ENCODE data around the gene AMIGO3.

- TF ChIP-seq CTCF (IDR thresholded peaks at IDR 0.05) (no peak), SIN3A (IDR thresholded peaks at IDR 0.05; ENCODE audit: borderline replicate concordance, low read depth, low read length) (no peak), EP300 (IDR thresholded peaks at IDR 0.05; ENCODE audit: borderline replicate concordance in 1 of 2, low read depth in 1 of 2, low read length in 1 of 2) (no peak), SMC3 (IDR thresholded peaks at IDR 0.05; ENCODE audit: low read depth, low read length) (no peak), EZH2phosphoT487 (IDR thresholded peaks at IDR 0.05; ENCODE audit: borderline replicate concordance, low read depth) (no peak), MXI1 (IDR thresholded peaks at IDR 0.05; ENCODE audit: low read depth, low read length) (no peak), TAF1 (IDR thresholded peaks at IDR 0.05; ENCODE audit: borderline replicate concordance, low read depth, low read length) (no peak), ELF1 (IDR thresholded peaks at IDR 0.05) (no peak), TEAD4 (IDR thresholded peaks at IDR 0.05; ENCODE audit: borderline replicate concordance, insufficient read depth) (no peak), NFIC (IDR thresholded peaks at IDR 0.05; ENCODE audit: borderline replicate concordance) (no peak)
- TF ChIP-seq, protein P1, sequence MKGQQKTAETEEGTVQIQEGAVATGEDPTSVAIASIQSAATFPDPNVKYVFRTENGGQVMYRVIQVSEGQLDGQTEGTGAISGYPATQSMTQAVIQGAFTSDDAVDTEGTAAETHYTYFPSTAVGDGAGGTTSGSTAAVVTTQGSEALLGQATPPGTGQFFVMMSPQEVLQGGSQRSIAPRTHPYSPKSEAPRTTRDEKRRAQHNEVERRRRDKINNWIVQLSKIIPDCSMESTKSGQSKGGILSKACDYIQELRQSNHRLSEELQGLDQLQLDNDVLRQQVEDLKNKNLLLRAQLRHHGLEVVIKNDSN (IDR thresholded peaks at IDR 0.05; ENCODE audit: borderline replicate concordance, low read depth) = no peak
- TF ChIP-seq, protein P2, sequence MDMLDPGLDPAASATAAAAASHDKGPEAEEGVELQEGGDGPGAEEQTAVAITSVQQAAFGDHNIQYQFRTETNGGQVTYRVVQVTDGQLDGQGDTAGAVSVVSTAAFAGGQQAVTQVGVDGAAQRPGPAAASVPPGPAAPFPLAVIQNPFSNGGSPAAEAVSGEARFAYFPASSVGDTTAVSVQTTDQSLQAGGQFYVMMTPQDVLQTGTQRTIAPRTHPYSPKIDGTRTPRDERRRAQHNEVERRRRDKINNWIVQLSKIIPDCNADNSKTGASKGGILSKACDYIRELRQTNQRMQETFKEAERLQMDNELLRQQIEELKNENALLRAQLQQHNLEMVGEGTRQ (IDR thresholded peaks at IDR 0.05; ENCODE audit: borderline replicate concordance, low read depth, low read length) = no peak
Observed at GRCh38 chr3:49763981-49764380, 44.5 kb upstream of the AMIGO3 start.
